Measurements from ENCODE around the gene SALL1.
A peak's percentile ranks its signal among the peaks of the same experiment; 100 is the strongest.

SALL1 gene

GRCh38 chr16:51141106-51141505 lies 10.0 kb downstream of the SALL1 start:
- DNase-seq (ENCODE audit: low spot score): no peak

GRCh38 chr16:51140112-51140511 lies 11.0 kb downstream of the SALL1 start:
- DNase-seq (ENCODE audit: low spot score): no peak

- no peak for DNase-seq (ENCODE audit: low spot score)
Measured at GRCh38 chr16:51139568-51139967, 11.5 kb downstream of the SALL1 start.

DNA sequence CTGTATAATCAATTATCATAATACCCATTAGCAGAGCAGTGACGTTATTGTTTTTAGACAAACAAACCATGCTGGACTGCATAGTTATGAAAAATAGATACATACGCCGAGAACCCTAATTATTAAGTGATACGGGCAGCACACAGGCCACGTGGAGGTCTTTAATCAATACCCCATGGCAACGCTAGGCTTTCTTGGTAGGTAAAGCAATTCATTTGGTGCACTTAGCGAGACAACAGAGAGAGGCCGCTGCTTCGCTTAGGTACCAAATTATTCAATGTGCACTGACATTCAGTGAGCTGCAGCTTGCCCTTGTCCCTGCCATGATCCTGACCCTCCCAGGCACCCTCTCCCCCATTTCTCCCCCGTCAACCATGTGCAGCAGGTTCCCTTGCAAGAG lies 12.9 kb downstream of the SALL1 start:
- DNase-seq (ENCODE audit: low spot score): no peak

DNA sequence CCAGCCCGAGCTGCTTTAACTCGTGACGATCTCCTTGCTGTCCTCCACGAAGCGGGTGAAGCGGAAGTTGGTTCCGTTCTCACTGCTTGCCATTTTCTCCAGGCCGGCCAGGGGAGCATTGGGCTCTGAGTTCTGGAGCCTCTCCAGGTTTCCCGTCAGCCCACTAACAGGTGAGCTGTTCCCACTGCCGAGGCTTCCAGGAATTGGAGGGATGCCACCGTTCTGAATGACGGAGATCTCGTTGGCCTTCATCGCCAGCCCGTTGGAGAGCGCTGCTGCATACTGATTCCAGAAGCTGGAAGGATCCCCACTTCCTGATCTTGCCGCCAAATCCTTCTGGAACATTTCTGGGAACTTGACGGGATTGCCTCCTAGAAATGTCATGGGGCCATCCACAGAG lies 14.0 kb downstream of the SALL1 start:
- DNase-seq (ENCODE audit: low spot score): no peak

- DNase-seq (ENCODE audit: low spot score): no peak
Measured at GRCh38 chr16:51134876-51135275, 16.2 kb downstream of the SALL1 start.

DNA sequence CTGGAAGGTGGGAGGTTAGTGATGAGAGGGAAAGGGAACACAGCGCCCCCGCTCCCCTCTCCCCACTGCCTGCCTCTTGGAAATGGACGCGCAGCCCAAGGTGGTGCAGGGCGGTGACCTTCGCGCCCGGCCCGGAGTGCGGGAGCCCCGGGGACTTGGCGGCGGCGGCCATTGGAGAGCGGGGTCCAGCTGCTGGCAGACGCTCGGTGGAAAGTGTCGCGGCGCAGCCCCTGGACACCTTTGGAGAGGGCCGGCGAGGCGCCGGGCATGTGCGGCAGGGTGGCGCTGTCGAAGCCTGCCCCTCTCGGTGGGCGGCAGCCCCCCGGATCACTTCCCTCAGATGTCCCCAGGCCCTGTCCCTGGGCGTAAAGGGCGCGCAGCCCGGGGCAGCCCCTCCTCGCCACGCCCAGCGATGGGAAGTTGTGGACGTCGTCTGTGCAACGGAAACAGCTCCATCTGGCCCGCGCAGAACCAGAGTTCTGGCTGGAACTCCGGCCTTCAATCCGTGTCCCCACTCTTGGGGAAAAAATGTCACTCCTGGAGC lies 16.7 kb downstream of the SALL1 start:
- peak; percentile 24 for DNase-seq (ENCODE audit: low spot score)

DNA sequence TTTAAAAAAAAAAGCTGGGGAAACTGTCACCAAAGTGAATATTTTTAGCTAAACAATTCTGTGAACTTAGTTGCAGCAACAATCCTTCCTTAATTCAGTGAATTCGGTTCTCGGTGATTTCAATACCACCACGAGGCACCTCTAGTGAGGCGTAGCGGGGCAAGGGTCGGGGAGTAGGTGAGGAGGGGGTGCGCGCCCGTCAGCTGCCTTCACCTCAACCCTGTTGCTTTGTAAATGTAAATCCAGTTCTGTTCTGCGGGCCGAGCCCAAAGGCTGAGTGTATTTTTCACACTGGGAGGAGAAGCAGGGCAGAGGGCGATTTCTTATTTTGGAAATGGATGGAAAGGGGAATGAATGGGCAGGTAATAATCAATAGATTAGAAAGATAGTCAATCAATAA lies 17.4 kb downstream of the SALL1 start:
- DNase-seq (ENCODE audit: low spot score): no peak

- DNase-seq (ENCODE audit: low spot score): no peak
Measured at GRCh38 chr16:51133183-51133582, 17.9 kb downstream of the SALL1 start.

GRCh38 chr16:51132490-51133115 lies 18.5 kb downstream of the SALL1 start:
- no peak for DNase-seq (ENCODE audit: low spot score)

DNA sequence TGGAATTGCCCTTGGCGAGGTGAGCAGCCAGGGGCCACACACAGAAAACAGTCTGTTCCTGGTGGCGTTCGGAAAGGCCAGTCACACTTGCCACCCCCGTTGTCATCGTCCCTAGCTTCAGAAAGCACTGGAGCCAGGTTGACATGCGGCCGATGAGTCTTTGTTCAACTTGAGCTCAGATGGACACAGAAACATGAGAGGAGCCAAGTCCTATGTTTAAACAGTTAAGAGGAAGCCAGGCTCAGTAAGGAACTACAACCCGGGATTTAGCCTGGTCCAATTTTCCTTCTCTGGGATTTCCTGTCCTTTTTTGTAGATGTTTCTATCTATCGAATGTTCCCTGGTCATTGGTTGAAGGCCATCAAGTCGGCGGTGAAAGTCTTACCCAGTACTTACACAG lies 19.5 kb downstream of the SALL1 start:
- no peak for DNase-seq (ENCODE audit: low spot score)

- DNase-seq (ENCODE audit: low spot score): no peak
Measured at GRCh38 chr16:51129105-51129504, 22.0 kb downstream of the SALL1 start.

DNA sequence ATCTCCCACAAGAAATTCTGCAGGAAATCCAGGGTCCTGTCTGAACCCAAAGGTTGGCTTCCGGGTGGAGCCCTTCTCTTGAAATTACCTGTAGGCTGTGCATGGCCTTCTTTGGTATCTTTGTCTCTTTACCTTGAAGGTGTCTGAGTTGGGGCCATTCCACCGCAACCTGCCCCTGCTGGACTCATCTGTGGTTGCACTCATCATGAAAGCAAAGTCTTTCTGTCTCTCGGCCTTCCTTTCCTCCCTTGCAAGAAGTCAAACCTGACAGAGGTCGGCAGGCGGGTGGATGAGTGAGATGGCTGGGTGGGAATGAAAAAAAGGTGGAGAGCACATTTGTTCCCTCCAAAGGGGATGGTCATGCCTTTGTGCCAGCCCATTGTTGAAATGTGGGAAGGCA lies 25.1 kb downstream of the SALL1 start:
- no peak for DNase-seq (ENCODE audit: low spot score)

- no peak for DNase-seq (ENCODE audit: low spot score)
Measured at GRCh38 chr16:51124896-51125295, 26.2 kb downstream of the SALL1 start.

DNA sequence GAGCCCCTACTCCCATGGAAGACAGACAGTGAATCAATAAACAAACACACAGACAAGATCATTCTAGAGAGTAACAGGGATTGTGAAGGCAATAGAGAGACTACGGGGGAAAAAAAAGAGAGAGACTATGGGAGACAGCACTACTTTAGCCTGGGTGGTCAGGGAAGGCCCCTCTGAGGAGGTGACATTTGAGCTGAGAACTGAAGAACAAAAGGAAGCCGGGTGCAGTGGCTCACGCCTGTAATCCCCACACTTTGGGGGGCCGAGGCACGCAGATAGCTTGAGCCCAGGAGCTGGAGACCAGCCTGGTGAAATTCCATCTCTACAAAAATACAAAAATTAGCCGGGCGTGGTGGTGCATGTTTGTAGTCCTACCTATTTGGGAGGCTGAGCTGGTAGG lies 29.2 kb downstream of the SALL1 start:
- DNase-seq (ENCODE audit: low spot score): no peak

DNA sequence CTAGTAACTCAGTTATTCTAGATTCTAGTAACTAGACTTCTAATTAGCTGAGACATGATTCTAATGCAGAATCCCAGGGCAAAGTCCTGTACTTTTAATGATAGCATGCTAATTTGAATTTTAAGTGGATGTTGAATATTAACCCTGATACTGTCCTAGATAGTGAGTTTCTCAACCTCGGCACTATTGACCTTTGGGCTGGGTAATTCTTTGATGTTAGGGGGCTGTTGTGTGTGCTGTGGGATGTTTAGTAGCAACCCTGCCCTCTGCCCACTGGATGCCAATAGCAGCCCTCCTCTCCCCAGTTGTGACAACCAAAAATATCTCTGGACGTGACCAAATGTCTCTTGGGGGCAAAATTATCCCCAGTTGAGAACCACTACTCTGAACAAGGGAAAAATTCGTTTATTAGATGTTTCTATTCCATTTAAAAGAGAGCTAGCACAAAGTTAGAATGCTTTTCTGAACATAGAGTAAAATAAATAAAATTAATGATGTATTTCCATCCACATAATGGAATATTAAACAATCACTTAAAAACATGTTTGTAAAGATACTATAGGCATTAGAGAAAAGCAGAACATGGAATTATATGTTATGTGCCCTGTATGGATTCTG lies 30.2 kb downstream of the SALL1 start:
- DNase-seq (ENCODE audit: low spot score): no peak

DNA sequence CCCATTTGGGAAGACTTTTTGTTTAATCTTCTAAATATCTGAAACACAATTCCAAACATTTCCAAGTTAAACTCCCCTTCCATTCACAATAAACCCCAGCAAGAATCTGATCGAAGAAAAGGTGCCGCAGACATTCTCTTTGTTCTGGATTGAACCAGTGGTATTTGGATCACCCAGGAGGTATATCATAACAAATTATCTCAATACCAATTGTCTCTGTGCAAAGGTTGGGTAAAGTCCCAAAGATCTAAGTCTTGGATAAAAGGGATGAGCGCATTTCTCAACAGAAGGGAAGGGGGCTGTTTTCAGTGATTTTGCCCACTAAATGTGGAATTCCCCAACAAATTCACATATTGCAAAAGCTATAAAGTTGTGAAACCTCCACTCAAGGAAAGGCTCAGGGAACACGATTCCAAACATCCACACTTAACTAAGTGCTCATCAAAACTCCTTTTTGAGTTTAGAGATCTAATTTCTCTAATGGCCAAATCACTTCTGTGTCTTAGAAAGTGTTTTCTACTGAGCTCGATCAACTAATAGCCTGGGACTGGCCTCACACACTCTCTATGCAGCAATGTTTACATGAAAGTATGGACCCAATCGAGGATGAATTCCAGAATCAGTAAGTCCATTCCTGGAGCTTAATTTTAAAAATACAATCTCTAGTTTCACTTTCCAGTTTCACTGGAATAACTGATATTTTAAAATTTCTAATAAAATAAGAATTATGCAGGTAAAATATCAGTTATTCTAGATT lies 30.9 kb downstream of the SALL1 start:
- no peak for DNase-seq (ENCODE audit: low spot score)

DNA sequence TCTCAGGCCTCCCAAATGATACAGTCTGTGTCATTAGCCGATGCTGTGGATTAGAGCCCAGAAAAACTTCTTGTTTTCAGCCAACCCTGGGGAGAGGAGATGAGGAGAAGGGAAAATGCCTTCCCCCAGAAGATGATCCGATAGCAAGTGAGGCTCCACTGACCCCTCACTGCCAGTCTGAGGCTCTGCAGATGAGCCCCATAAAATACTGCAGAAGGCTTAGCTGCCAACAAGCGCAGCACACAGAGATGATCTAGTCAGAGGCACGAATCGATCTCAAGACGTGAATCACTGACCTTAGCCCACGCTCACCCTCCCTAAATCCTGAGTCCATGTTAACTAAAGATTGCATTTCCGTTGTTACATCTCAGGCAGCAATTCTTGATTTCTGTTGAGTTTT lies 31.5 kb downstream of the SALL1 start:
- DNase-seq (ENCODE audit: low spot score): peak; percentile 40

- DNase-seq (ENCODE audit: low spot score): no peak
Measured at GRCh38 chr16:51116353-51116752, 34.7 kb downstream of the SALL1 start.

GRCh38 chr16:51114382-51114781 lies 36.7 kb downstream of the SALL1 start:
- no peak for DNase-seq (ENCODE audit: low spot score)

GRCh38 chr16:51113236-51114125 lies 37.6 kb downstream of the SALL1 start:
- no peak for DNase-seq (ENCODE audit: low spot score)

- DNase-seq (ENCODE audit: low spot score): no peak
Measured at GRCh38 chr16:51112323-51112722, 38.7 kb downstream of the SALL1 start.

All from AG08395 (cell line).